Nephron (organoid): ENCODE results near the gene NOSTRIN.
"Not testable (repeated sequence)": the region's sequence is repeated elsewhere in the genome, so short reads cannot be mapped to it uniquely, and the experiment has no call there.

Experiments
- H3K27ac Mint-ChIP-seq, 3 experiments: 2 replicates each; pipeline ENCODE4 v1.8.0; 2020; ENCODE audit warnings: mixed read lengths in 3 of 3, mild to moderate bottlenecking in 2 of 3, moderate library complexity in 1 of 3
- H3K27me3 Mint-ChIP-seq: 2 replicates; pipeline ENCODE4 v1.8.0; 2021; ENCODE audit warnings: low read depth, mild to moderate bottlenecking, moderate library complexity, mixed read lengths
- H3K36me3 Mint-ChIP-seq: 2 replicates; pipeline ENCODE4 v1.8.0; 2020; ENCODE audit warnings: low read depth, mixed read lengths
- H3K4me1 Mint-ChIP-seq: 2 replicates; pipeline ENCODE4 v1.8.0; 2020; ENCODE audit warnings: mixed read lengths
- H3K4me3 Mint-ChIP-seq, 3 experiments: 2 replicates each; pipeline ENCODE4 v1.8.0; 2020; ENCODE audit warnings: mild to moderate bottlenecking in 3 of 3, mixed read lengths in 3 of 3, moderate library complexity in 2 of 3
- H3K9me3 Mint-ChIP-seq: 2 replicates; pipeline ENCODE4 v1.8.0; 2020; ENCODE audit warnings: mixed read lengths
- CTCF ChIP-seq, 3 experiments: fragments of 200-600 bp; sonication (generic); IDR thresholded peaks; one replicate each; pipeline ENCODE4 v1.5.0; 2021; ENCODE audit warnings: antibody characterized with exemption in 3 of 3; ENCODE audit not compliant: unreplicated experiment in 3 of 3

The NOSTRIN gene

DNA sequence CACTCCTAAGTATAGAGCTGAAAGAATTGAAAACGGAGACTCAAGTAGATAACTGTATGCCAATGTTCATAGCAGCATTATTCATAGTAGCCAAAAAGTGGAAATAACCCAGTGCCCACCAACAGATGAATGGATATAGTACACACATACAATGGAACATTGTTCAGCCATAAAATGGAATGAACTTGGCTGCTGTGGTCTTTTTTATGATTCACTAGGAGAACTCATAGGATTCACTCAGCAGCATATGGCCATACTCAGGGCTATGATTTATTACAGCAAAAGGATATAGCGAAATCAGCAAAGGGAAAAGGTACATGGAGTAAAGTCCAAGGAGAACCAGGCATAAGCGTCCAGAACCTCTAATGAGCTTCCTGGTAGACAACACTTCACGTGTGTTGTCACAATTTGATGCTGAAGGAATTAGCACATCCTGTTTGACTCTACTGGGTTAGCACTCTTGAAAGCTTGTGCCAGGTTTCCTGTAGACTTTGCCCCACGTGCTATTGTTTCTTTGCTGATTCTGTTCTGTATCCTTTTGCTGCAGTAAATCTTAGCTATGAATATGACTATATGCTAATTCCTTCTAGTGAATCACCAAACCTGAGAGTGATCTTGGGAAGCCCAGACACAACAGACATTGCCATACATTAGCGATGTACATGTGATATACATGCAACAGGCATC is 72.1 kb downstream of the NOSTRIN start:
- H3K4me1 Mint-ChIP-seq, result no peaks in the 10 kb centered on the region
- no peak overlapping the region for H3K27ac Mint-ChIP-seq
- no peak overlapping the region for H3K4me3 Mint-ChIP-seq
- peaks cover 24% of the 10 kb centered on the region for H3K36me3 Mint-ChIP-seq
- TF ChIP-seq CTCF (IDR thresholded peaks at IDR 0.05; ENCODE audit: unreplicated experiment in 3 of 3), result no peak
- H3K9me3 Mint-ChIP-seq, result peaks cover 3% of the 10 kb centered on the region
- H3K27me3 Mint-ChIP-seq, result no peaks in the 10 kb centered on the region

DNA sequence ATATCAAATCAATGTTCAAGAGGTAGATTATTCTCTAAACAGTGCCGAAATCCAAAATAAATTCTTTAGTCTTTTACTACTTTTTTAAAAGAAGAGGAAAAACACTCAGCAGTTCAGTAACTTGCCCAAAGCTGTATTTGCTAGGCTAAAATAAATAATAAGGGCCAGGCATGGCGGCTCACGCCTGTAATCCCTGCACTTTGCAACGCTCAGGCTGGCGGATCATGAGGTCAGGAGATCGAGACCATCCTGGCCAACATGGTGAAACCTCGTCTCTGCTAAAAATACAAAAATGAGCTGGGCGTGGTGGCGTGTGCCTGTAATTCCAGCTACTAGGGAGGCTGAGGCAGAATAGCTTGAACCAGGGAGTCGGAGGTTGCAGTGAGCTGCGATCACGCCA is 79.7 kb downstream of the NOSTRIN start:
- H3K9me3 Mint-ChIP-seq, H3K4me3 Mint-ChIP-seq, H3K27ac Mint-ChIP-seq, H3K27me3 Mint-ChIP-seq, H3K4me1 Mint-ChIP-seq: not testable (repeated sequence)
- H3K36me3 Mint-ChIP-seq, result peaks cover 17% of the 10 kb centered on the region

DNA sequence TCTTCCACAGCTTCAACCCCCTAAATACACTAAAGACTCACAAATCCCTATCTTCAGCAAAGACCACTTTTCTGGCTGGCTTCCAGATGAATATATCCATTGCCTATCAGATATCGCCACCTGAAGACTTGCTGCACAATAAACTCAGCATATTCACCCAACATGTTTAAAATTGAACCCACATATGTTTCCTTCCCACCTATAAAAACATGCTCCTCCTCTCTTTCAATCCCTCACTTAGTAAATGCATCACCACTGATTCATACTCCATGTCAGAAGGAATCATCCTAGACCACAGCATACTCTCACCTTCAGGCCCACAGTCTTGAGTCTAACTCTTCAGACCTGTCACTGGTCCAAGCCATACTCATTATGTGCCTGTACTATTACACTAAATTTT is 82.5 kb downstream of the NOSTRIN start:
- no peaks in the 10 kb centered on the region for H3K9me3 Mint-ChIP-seq
- H3K27ac Mint-ChIP-seq, result no peak overlapping the region
- H3K4me3 Mint-ChIP-seq, result no peak overlapping the region
- peaks cover 6% of the 10 kb centered on the region for H3K4me1 Mint-ChIP-seq
- peaks cover 23% of the 10 kb centered on the region for H3K36me3 Mint-ChIP-seq
- H3K27me3 Mint-ChIP-seq, result peaks cover 4% of the 10 kb centered on the region
- no peak for TF ChIP-seq CTCF (IDR thresholded peaks at IDR 0.05; ENCODE audit: unreplicated experiment in 3 of 3)

- peaks cover 13% of the 10 kb centered on the region for H3K4me1 Mint-ChIP-seq
- H3K36me3 Mint-ChIP-seq, result peaks cover 19% of the 10 kb centered on the region
- no peak for TF ChIP-seq CTCF (IDR thresholded peaks at IDR 0.05; ENCODE audit: unreplicated experiment in 3 of 3)
- H3K27me3 Mint-ChIP-seq, result peaks cover 6% of the 10 kb centered on the region
- peak overlapping the region; percentile 90 to 96 (median 93) for H3K4me3 Mint-ChIP-seq
- H3K9me3 Mint-ChIP-seq, result no peaks in the 10 kb centered on the region
- no peak overlapping the region for H3K27ac Mint-ChIP-seq
Observed at GRCh38 chr2:168889635-168890005, 87.2 kb downstream of the NOSTRIN start.

DNA sequence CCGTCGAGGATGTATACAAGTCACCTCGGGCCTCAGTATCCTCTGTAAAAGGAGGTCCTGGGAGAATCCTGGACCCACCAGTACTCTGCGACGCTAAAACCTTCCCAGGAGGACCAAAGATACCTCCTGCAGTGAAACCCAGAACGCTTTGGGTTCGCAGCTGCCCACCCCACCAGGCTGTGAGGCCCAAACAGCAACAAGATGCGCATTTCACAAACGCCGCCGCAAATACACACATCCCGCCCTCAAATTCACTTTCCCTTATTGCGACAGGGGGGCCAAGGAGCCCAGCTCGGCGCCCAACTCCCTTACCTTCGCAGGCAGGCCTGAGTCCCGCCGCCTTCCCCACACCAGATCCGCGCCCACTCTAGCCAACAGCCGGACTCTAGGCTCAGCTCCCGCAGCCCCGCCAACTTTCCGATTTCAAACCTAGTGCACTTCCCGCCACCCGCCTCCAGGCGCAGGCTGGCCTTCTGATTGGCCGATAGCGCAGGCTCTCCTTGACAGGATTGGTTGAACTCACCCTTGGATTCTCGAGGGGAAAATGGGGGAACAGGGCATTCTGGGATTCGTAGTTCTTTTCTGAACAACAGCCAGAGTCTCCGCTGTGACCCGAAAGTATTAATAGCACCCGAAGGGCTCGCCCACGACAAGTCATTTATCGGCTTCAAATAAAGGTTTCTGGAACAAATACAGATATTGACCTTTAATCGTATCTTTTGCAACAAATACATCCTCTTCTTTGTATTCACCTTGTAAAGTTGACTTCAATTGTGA is 87.8 kb downstream of the NOSTRIN start, which contains the start of gene SPC25:
Gene SPC25 (minus strand): TSS at position 425 of the 777 bp plus-strand sequence. CDS start 911 bp downstream, outside the sequence.
- Mint-ChIP-seq H3K4me3 (peak within 1 kb of the TSS; percentile 90 to 96 (median 93)), H3K9me3 (no peaks in the 10 kb centered on the region), H3K27ac (peak within 1 kb of the TSS; percentile 0 to 74 (median 31)), H3K4me1 (peaks cover 13% of the 10 kb centered on the region), H3K27me3 (peaks cover 6% of the 10 kb centered on the region), H3K36me3 (peaks cover 15% of the 10 kb centered on the region)
- TF ChIP-seq CTCF (IDR thresholded peaks at IDR 0.05; ENCODE audit: unreplicated experiment in 3 of 3), result no peak

GRCh38 chr2:168892327-168892726 is 89.9 kb downstream of the NOSTRIN start:
- no peak for TF ChIP-seq CTCF (IDR thresholded peaks at IDR 0.05; ENCODE audit: unreplicated experiment in 3 of 3)
- H3K27me3 Mint-ChIP-seq, result peaks cover 6% of the 10 kb centered on the region
- H3K4me3 Mint-ChIP-seq, result peak overlapping the region in 1 of 3 experiments; percentile 1
- H3K9me3 Mint-ChIP-seq, result no peaks in the 10 kb centered on the region
- peaks cover 13% of the 10 kb centered on the region for H3K4me1 Mint-ChIP-seq
- H3K27ac Mint-ChIP-seq, result no peak overlapping the region
- H3K36me3 Mint-ChIP-seq, result peaks cover 6% of the 10 kb centered on the region
